NB4 (cell line): Measurements from ENCODE around the gene CAMK2D.

ENCODE experiments used
- DNase-seq: peaks from one replicate; pipeline ENCODE4 v3.0.0; 2010; ENCODE audit warnings: low read depth
- H3K4me3 ChIP-seq: one replicate; pipeline ENCODE4 v1.5.1; 2011; ENCODE audit warnings: mild to moderate bottlenecking, low read depth, low read length, moderate library complexity
- CTCF ChIP-seq: IDR thresholded peaks from one replicate; pipeline ENCODE4 v1.5.1; 2012; ENCODE audit warnings: low read depth, low read length
- MAX ChIP-seq: IDR thresholded peaks from 2 replicates; pipeline ENCODE4 v1.6.1; 2011; ENCODE audit warnings: low read depth, low read length
- MYC ChIP-seq: IDR thresholded peaks from 2 replicates; pipeline ENCODE4 v1.6.1; 2011; ENCODE audit warnings: low read depth, low read length
- POLR2A ChIP-seq: IDR thresholded peaks from 2 replicates; pipeline ENCODE4 v1.6.1; 2011; ENCODE audit warnings: mild to moderate bottlenecking; ENCODE audit not compliant: insufficient read length; ENCODE audit errors: extremely low read depth

The CAMK2D gene

GRCh38 chr4:113509851-113510250 lies 251.7 kb downstream of the CAMK2D start:
- TF ChIP-seq MYC = no peak
- no peak for TF ChIP-seq POLR2A
- no peak for TF ChIP-seq MAX
- no peak for TF ChIP-seq CTCF
- DNase-seq = no peak
- no peak overlapping the region for H3K4me3 ChIP-seq

- H3K4me3 ChIP-seq = no peak overlapping the region
- no peak for TF ChIP-seq POLR2A
- no peak for TF ChIP-seq MYC
- TF ChIP-seq MAX = no peak
- no peak for TF ChIP-seq CTCF
- DNase-seq = no peak
Observed at GRCh38 chr4:113505044-113505443, 256.5 kb downstream of the CAMK2D start.

GRCh38 chr4:113504422-113504821 lies 257.1 kb downstream of the CAMK2D start:
- no peak for TF ChIP-seq MAX
- TF ChIP-seq CTCF = no peak
- no peak for TF ChIP-seq MYC
- no peak for TF ChIP-seq POLR2A
- no peak overlapping the region for H3K4me3 ChIP-seq
- DNase-seq = no peak

GRCh38 chr4:113503691-113504090 lies 257.8 kb downstream of the CAMK2D start:
- H3K4me3 ChIP-seq = no peak overlapping the region
- no peak for DNase-seq
- TF ChIP-seq POLR2A (no peak), MAX (no peak), CTCF (no peak), MYC (no peak)

- TF ChIP-seq MAX = no peak
- TF ChIP-seq CTCF = no peak
- DNase-seq = no peak
- H3K4me3 ChIP-seq = no peak overlapping the region
Observed at GRCh38 chr4:113502906-113503305, 258.6 kb downstream of the CAMK2D start.

- TF ChIP-seq MYC (no peak), CTCF (no peak), MAX (no peak), POLR2A (no peak)
- no peak overlapping the region for H3K4me3 ChIP-seq
- no peak for DNase-seq
Observed at GRCh38 chr4:113502476-113502875, 259.1 kb downstream of the CAMK2D start.
